ENCODE results near the gene TRIM54.

The TRIM54 gene

GRCh38 chr2:27238976-27239375 is 43.3 kb upstream of the TRIM54 start:
- Histone ChIP-seq H3K27me3 (ENCODE audit: insufficient read depth, low read length, poor library complexity) (no peaks in the 10 kb centered on the region), H3K79me1 (ENCODE audit: low read length) (no peaks in the 10 kb centered on the region), H3K23ac (ENCODE audit: low read length) (no peak overlapping the region), H3K27ac (ENCODE audit: low read depth, low read length) (no peak overlapping the region), H2BK15ac (replicated peaks; ENCODE audit: low read depth) (no peak overlapping the region), H3K79me2 (ENCODE audit: control insufficient read depth, insufficient read depth, low read length) (no peaks in the 10 kb centered on the region), H2AK5ac (ENCODE audit: low read length) (no peak overlapping the region), H4K8ac (ENCODE audit: low read depth, low read length) (no peak overlapping the region), H3K4me2 (ENCODE audit: low read length) (no peak overlapping the region), H2BK120ac (ENCODE audit: low read depth, low read length) (no peak overlapping the region), H3K56ac (ENCODE audit: low read length) (no peak overlapping the region), H3K18ac (ENCODE audit: low read length) (no peak overlapping the region), H3K4me1 (ENCODE audit: control insufficient read depth, low read depth, low read length) (no peaks in the 10 kb centered on the region), H3K4ac (ENCODE audit: low read depth, low read length) (no peak overlapping the region), H3K36me3 (ENCODE audit: control insufficient read depth, insufficient read depth, low read length) (peaks cover 56% of the 10 kb centered on the region), H4K5ac (ENCODE audit: low read length) (no peak overlapping the region), H3K9ac (ENCODE audit: low read length) (no peak overlapping the region), H3K4me3 (ENCODE audit: low read length) (no peak overlapping the region), H2BK5ac (ENCODE audit: low read length) (no peak overlapping the region)
- no CpG with 5 or more reads among the region's 8 CpGs for WGBS (ENCODE audit: extremely low coverage, insufficient coverage, low lambda C conversion rate)
- no peak for DNase-seq

GRCh38 chr2:27240406-27240805 is 41.8 kb upstream of the TRIM54 start:
- Histone ChIP-seq H3K27me3 (ENCODE audit: insufficient read depth, low read length, poor library complexity) (no peaks in the 10 kb centered on the region), H2AK5ac (ENCODE audit: low read length) (no peak overlapping the region), H3K4ac (ENCODE audit: low read depth, low read length) (no peak overlapping the region), H3K9ac (ENCODE audit: low read length) (no peak overlapping the region), H3K4me1 (ENCODE audit: control insufficient read depth, low read depth, low read length) (no peaks in the 10 kb centered on the region), H4K5ac (ENCODE audit: low read length) (no peak overlapping the region), H3K4me3 (ENCODE audit: low read length) (no peak overlapping the region), H3K27ac (ENCODE audit: low read depth, low read length) (no peak overlapping the region), H2BK15ac (replicated peaks; ENCODE audit: low read depth) (no peak overlapping the region), H2BK5ac (ENCODE audit: low read length) (no peak overlapping the region), H3K79me1 (ENCODE audit: low read length) (no peaks in the 10 kb centered on the region), H3K56ac (ENCODE audit: low read length) (no peak overlapping the region), H3K36me3 (ENCODE audit: control insufficient read depth, insufficient read depth, low read length) (peaks cover 50% of the 10 kb centered on the region), H3K79me2 (ENCODE audit: control insufficient read depth, insufficient read depth, low read length) (no peaks in the 10 kb centered on the region), H2BK120ac (ENCODE audit: low read depth, low read length) (no peak overlapping the region), H3K4me2 (ENCODE audit: low read length) (no peak overlapping the region), H3K23ac (ENCODE audit: low read length) (no peak overlapping the region), H4K8ac (ENCODE audit: low read depth, low read length) (no peak overlapping the region), H3K18ac (ENCODE audit: low read length) (no peak overlapping the region)
- WGBS (ENCODE audit: extremely low coverage, insufficient coverage, low lambda C conversion rate), result no CpG with 5 or more reads among the region's 9 CpGs
- DNase-seq, result no peak

GRCh38 chr2:27241761-27242613 is 40.2 kb upstream of the TRIM54 start:
- Histone ChIP-seq H4K5ac (ENCODE audit: low read length) (no peak overlapping the region), H3K27me3 (ENCODE audit: insufficient read depth, low read length, poor library complexity) (no peaks in the 10 kb centered on the region), H3K27ac (ENCODE audit: low read depth, low read length) (no peak overlapping the region), H3K79me2 (ENCODE audit: control insufficient read depth, insufficient read depth, low read length) (no peaks in the 10 kb centered on the region), H3K36me3 (ENCODE audit: control insufficient read depth, insufficient read depth, low read length) (peaks cover 42% of the 10 kb centered on the region), H3K23ac (ENCODE audit: low read length) (no peak overlapping the region), H2AK5ac (ENCODE audit: low read length) (no peak overlapping the region), H2BK15ac (replicated peaks; ENCODE audit: low read depth) (no peak overlapping the region), H2BK120ac (ENCODE audit: low read depth, low read length) (no peak overlapping the region), H4K8ac (ENCODE audit: low read depth, low read length) (no peak overlapping the region), H3K4me1 (ENCODE audit: control insufficient read depth, low read depth, low read length) (no peaks in the 10 kb centered on the region), H2BK5ac (ENCODE audit: low read length) (no peak overlapping the region), H3K4ac (ENCODE audit: low read depth, low read length) (no peak overlapping the region), H3K18ac (ENCODE audit: low read length) (no peak overlapping the region), H3K56ac (ENCODE audit: low read length) (no peak overlapping the region), H3K79me1 (ENCODE audit: low read length) (no peaks in the 10 kb centered on the region), H3K4me3 (ENCODE audit: low read length) (no peak overlapping the region), H3K9ac (ENCODE audit: low read length) (no peak overlapping the region), H3K4me2 (ENCODE audit: low read length) (no peak overlapping the region)
- no CpG with 5 or more reads among the region's 24 CpGs for WGBS (ENCODE audit: extremely low coverage, insufficient coverage, low lambda C conversion rate)
- DNase-seq, result no peak

- H3K36me3 ChIP-seq (ENCODE audit: control insufficient read depth, insufficient read depth, low read length), result peaks cover 41% of the 10 kb centered on the region
- no peak for DNase-seq
- no peak overlapping the region for H3K4ac ChIP-seq (ENCODE audit: low read depth, low read length)
- H4K8ac ChIP-seq (ENCODE audit: low read depth, low read length), result no peak overlapping the region
- H3K4me3 ChIP-seq (ENCODE audit: low read length), result no peak overlapping the region
- no peak overlapping the region for H2BK15ac ChIP-seq (replicated peaks; ENCODE audit: low read depth)
- H3K4me1 ChIP-seq (ENCODE audit: control insufficient read depth, low read depth, low read length), result no peaks in the 10 kb centered on the region
- no peak overlapping the region for H4K5ac ChIP-seq (ENCODE audit: low read length)
- no peak overlapping the region for H3K23ac ChIP-seq (ENCODE audit: low read length)
- no peak overlapping the region for H3K56ac ChIP-seq (ENCODE audit: low read length)
- H3K9ac ChIP-seq (ENCODE audit: low read length), result no peak overlapping the region
- H3K4me2 ChIP-seq (ENCODE audit: low read length), result no peak overlapping the region
- H3K27ac ChIP-seq (ENCODE audit: low read depth, low read length), result no peak overlapping the region
- H2BK5ac ChIP-seq (ENCODE audit: low read length), result no peak overlapping the region
- H2BK120ac ChIP-seq (ENCODE audit: low read depth, low read length), result no peak overlapping the region
- no CpG with 5 or more reads among the region's 16 CpGs for WGBS (ENCODE audit: extremely low coverage, insufficient coverage, low lambda C conversion rate)
- H3K79me2 ChIP-seq (ENCODE audit: control insufficient read depth, insufficient read depth, low read length), result no peaks in the 10 kb centered on the region
- no peaks in the 10 kb centered on the region for H3K79me1 ChIP-seq (ENCODE audit: low read length)
- H3K18ac ChIP-seq (ENCODE audit: low read length), result no peak overlapping the region
- H3K27me3 ChIP-seq (ENCODE audit: insufficient read depth, low read length, poor library complexity), result no peaks in the 10 kb centered on the region
- no peak overlapping the region for H2AK5ac ChIP-seq (ENCODE audit: low read length)
Observed at GRCh38 chr2:27242614-27242951, 39.6 kb upstream of the TRIM54 start.

GRCh38 chr2:27243391-27244130 is 38.7 kb upstream of the TRIM54 start:
- no peaks in the 10 kb centered on the region for H3K4me1 ChIP-seq (ENCODE audit: control insufficient read depth, low read depth, low read length)
- peaks cover 31% of the 10 kb centered on the region for H3K36me3 ChIP-seq (ENCODE audit: control insufficient read depth, insufficient read depth, low read length)
- no peak overlapping the region for H3K9ac ChIP-seq (ENCODE audit: low read length)
- no peaks in the 10 kb centered on the region for H3K79me2 ChIP-seq (ENCODE audit: control insufficient read depth, insufficient read depth, low read length)
- H3K79me1 ChIP-seq (ENCODE audit: low read length), result no peaks in the 10 kb centered on the region
- no peak overlapping the region for H3K18ac ChIP-seq (ENCODE audit: low read length)
- no peak overlapping the region for H4K5ac ChIP-seq (ENCODE audit: low read length)
- H3K4me2 ChIP-seq (ENCODE audit: low read length), result no peak overlapping the region
- H2BK120ac ChIP-seq (ENCODE audit: low read depth, low read length), result no peak overlapping the region
- H2BK5ac ChIP-seq (ENCODE audit: low read length), result no peak overlapping the region
- no peak overlapping the region for H3K4me3 ChIP-seq (ENCODE audit: low read length)
- no peaks in the 10 kb centered on the region for H3K27me3 ChIP-seq (ENCODE audit: insufficient read depth, low read length, poor library complexity)
- H4K8ac ChIP-seq (ENCODE audit: low read depth, low read length), result no peak overlapping the region
- WGBS (ENCODE audit: extremely low coverage, insufficient coverage, low lambda C conversion rate), result no CpG with 5 or more reads among the region's 19 CpGs
- no peak overlapping the region for H3K23ac ChIP-seq (ENCODE audit: low read length)
- no peak for DNase-seq
- no peak overlapping the region for H3K4ac ChIP-seq (ENCODE audit: low read depth, low read length)
- H3K56ac ChIP-seq (ENCODE audit: low read length), result no peak overlapping the region
- H2BK15ac ChIP-seq (replicated peaks; ENCODE audit: low read depth), result no peak overlapping the region
- H2AK5ac ChIP-seq (ENCODE audit: low read length), result no peak overlapping the region
- no peak overlapping the region for H3K27ac ChIP-seq (ENCODE audit: low read depth, low read length)

All from mesendoderm (in vitro differentiated cells).